Endothelial cell of umbilical vein (primary cell): ENCODE measurements around the gene ATG7. TPM values are rescaled to one million over a fixed set of nuclear protein-coding genes. Genes with fewer than 3 reads are reported as not detected.

Source experiments
- BruUV-seq: library from RNA; stranded (reverse); fragments of 400-500 nt; replicated peaks from 2 replicates; lab custom pipeline; 2021; lab: Mats Ljungman, UMichigan
- CTCF ChIA-PET: fragments of 300-600, 350-600 bp; sonication (Branson Sonifier 250); formaldehyde crosslinking; loops from one replicate; lab custom pipeline; 2021; ENCODE audit warnings: antibody characterized with exemption, inconsistent platforms; lab: Charles Lee
- POLR2A ChIA-PET: fragments of 300-600, 350-600 bp; sonication (Branson Sonifier 250); formaldehyde crosslinking; loops from one replicate; lab custom pipeline; 2021; ENCODE audit warnings: antibody characterized with exemption, inconsistent platforms; lab: Charles Lee
- DNase-seq: peaks from one replicate; pipeline ENCODE4 v3.0.0-alpha.2; 2011; ENCODE audit warnings: low read depth, low spot score
- FAIRE-seq: peaks from 2 replicates; lab custom pipeline; 2011; peaks lifted over from hg19 to GRCh38; lab: Jason Lieb, UNC
- H2AFZ ChIP-seq: 2 replicates; pipeline ENCODE4 v1.6.0; 2012; ENCODE audit warnings: low read depth, low read length, control low read depth, inconsistent platforms
- H3K27ac ChIP-seq: 2 replicates; pipeline ENCODE4 v1.5.1; 2011; ENCODE audit warnings: low read depth, mild to moderate bottlenecking, control low read depth, low read length, moderate library complexity; ENCODE audit not compliant: insufficient read depth
- H3K27me3 ChIP-seq, 2 experiments: 2 replicates each; pipeline versions ENCODE4 v1.6.0 to v1.6.1; 2011; ENCODE audit warnings: low read length in 2 of 2, mixed read lengths in 1 of 2; ENCODE audit not compliant: control insufficient read depth in 2 of 2, insufficient read depth in 2 of 2
- H3K36me3 ChIP-seq, 2 experiments: 2 replicates in 1 of 2; 3 replicates in 1 of 2; pipeline ENCODE4 v1.5.1; 2011; ENCODE audit warnings: low read length in 2 of 2, mild to moderate bottlenecking in 1 of 2, moderate library complexity in 1 of 2; ENCODE audit not compliant: control insufficient read depth in 2 of 2, insufficient read depth in 2 of 2; ENCODE audit errors: extremely low read depth in 1 of 2
- H3K4me1 ChIP-seq: 3 replicates; pipeline ENCODE4 v1.5.1; 2011; ENCODE audit warnings: mild to moderate bottlenecking, low read length; ENCODE audit not compliant: control insufficient read depth, insufficient read depth; ENCODE audit errors: extremely low read depth
- H3K4me2 ChIP-seq: 2 replicates; pipeline ENCODE4 v1.6.1; 2011; ENCODE audit warnings: low read length, control low read depth, mixed read lengths; ENCODE audit not compliant: insufficient read depth
- H3K4me3 ChIP-seq, 3 experiments: fragments of 200-600 bp in 1 of 3; sonication (generic), shearing (Covaris generic) in 1 of 3; replicated peaks in 1 of 3; 2 replicates each; pipeline ENCODE4 v1.5.1; 2011 to 2016; ENCODE audit warnings: control low read depth in 3 of 3, low read length in 3 of 3, mild to moderate bottlenecking in 2 of 3, inconsistent platforms in 1 of 3, low read depth in 1 of 3, moderate library complexity in 1 of 3; ENCODE audit not compliant: insufficient read depth in 1 of 3
- H3K79me2 ChIP-seq: 2 replicates; pipeline ENCODE4 v1.6.0; 2012; ENCODE audit warnings: low read length, inconsistent platforms; ENCODE audit not compliant: control insufficient read depth, insufficient read depth
- H3K9ac ChIP-seq: replicated peaks from 2 replicates; pipeline ENCODE3; 2011; ENCODE audit warnings: low read length, control low read depth; ENCODE audit not compliant: insufficient read depth; ENCODE audit errors: extremely low read depth
- H3K9me1 ChIP-seq: replicated peaks from 3 replicates; pipeline ENCODE4 v1.6.0; 2011; ENCODE audit warnings: mild to moderate bottlenecking, low read length; ENCODE audit not compliant: control insufficient read depth, insufficient read depth; ENCODE audit errors: extremely low read depth
- H3K9me3 ChIP-seq: replicated peaks from 2 replicates; pipeline ENCODE4 v1.5.1; 2012; ENCODE audit warnings: low read length, inconsistent platforms; ENCODE audit not compliant: control insufficient read depth, insufficient read depth
- H4K20me1 ChIP-seq: replicated peaks from 2 replicates; pipeline ENCODE3; 2011; ENCODE audit warnings: mild to moderate bottlenecking, low read length; ENCODE audit not compliant: control insufficient read depth, insufficient read depth; ENCODE audit errors: extremely low read depth
- EZH2 ChIP-seq: IDR thresholded peaks from 2 replicates; pipeline ENCODE4 v1.6.1; 2012; ENCODE audit warnings: borderline replicate concordance, low read depth, mild to moderate bottlenecking, moderate library complexity, low read length, inconsistent platforms; ENCODE audit not compliant: severe bottlenecking
- FOS ChIP-seq: IDR thresholded peaks from 2 replicates; pipeline ENCODE4 v1.6.1; 2011; ENCODE audit warnings: mild to moderate bottlenecking, low read length, moderate library complexity, borderline replicate concordance; ENCODE audit not compliant: insufficient read depth
- GATA2 ChIP-seq: IDR thresholded peaks from 2 replicates; pipeline ENCODE4 v1.7.0; 2011; ENCODE audit warnings: low read depth, mild to moderate bottlenecking, moderate library complexity, mixed read lengths, low read length; ENCODE audit not compliant: insufficient read length, insufficient read depth
- JUN ChIP-seq: IDR thresholded peaks from 2 replicates; pipeline ENCODE4 v1.6.1; 2011; ENCODE audit warnings: borderline replicate concordance, low read depth; ENCODE audit not compliant: insufficient read length, insufficient read depth
- MYC ChIP-seq: IDR thresholded peaks from one replicate; pipeline ENCODE4 v1.6.1; 2011; ENCODE audit warnings: mild to moderate bottlenecking, low read depth, low read length
- POLR2A ChIP-seq: IDR thresholded peaks from 2 replicates; pipeline ENCODE4 v1.6.1; 2012; ENCODE audit warnings: low read depth, mild to moderate bottlenecking, control low read depth, low read length
- POLR2AphosphoS5 ChIP-seq: IDR thresholded peaks from 2 replicates; pipeline ENCODE4 v1.6.1; 2012; ENCODE audit warnings: low read depth, mild to moderate bottlenecking, control low read depth, low read length, moderate library complexity; ENCODE audit not compliant: insufficient read depth
- dilution Hi-C: fragments of 300-500 bp; cut with MboI; formaldehyde crosslinking; loops from one replicate; pipeline ENCODE4 v1.15.0; 2019; ENCODE audit warnings: low sequenced_read_pairs; ENCODE audit not compliant: extremely low pct_ligation_motif_present
- intact Hi-C: fragments of 100-400 bp; cut with micrococcal nuclease; formaldehyde crosslinking; loops from one replicate; pipeline ENCODE4 v1.10.0; 2022
- polyA plus RNA-seq, 4 experiments: library from polyadenylated mRNA; depleted of rRNA in 3 of 4; stranded (reverse) in 3 of 4; unstranded in 1 of 4; fragments of >200 nt; gene quantifications; 2 replicates each; pipeline versions ENCODE4 v1.2.1 to v1.2.3, GENCODE V29; 2011 to 2012; ENCODE audit warnings: missing spikeins in 1 of 4
- total RNA-seq: library from RNA; stranded (reverse); gene quantifications from 2 replicates; pipeline ENCODE4 v1.2.3, GENCODE V29; 2021
- TF ChIP-seq, protein P1 (sequence below): IDR thresholded peaks from 2 replicates; pipeline ENCODE4 v1.6.1; 2011; ENCODE audit not compliant: insufficient read depth, insufficient read length
- TF ChIP-seq, protein P2 (sequence below), 2 donors: IDR thresholded peaks; 1 replicate in 1 of 2; 2 replicates in 1 of 2; pipeline ENCODE4 v1.5.1; 2011; ENCODE audit warnings: low read length in 2 of 2, mild to moderate bottlenecking in 2 of 2, moderate library complexity in 2 of 2, control low read depth in 1 of 2, inconsistent platforms in 1 of 2, low read depth in 1 of 2; ENCODE audit not compliant: insufficient read depth in 1 of 2; ENCODE audit errors: extremely low read depth in 1 of 2

The ATG7 gene
- total and polyA plus RNA-seq, 2 donors (not counting 3 experiments of a cell fraction or from before 2014, with no cell fraction given), result 30.8 to 48.3 TPM

DNA sequence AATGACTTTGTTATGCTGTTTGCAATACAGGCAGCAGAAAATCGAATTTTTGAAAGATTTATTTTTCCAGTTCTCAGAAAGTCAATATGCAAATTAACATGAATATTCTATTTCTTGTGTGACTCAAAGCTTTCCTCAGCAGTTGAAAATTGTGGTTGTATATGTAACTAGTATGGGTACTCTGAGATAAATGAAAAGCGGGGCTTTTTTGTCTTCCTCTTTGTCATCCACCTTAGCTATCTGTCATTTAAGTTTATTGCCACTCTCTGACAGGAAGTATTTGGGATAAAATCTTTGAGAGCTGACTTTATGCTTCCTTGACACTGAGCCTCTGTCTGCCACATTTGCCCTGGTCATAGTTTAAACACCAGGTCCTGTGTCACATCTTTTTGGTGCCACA is 91.5 kb downstream of the ATG7 start:
- TF ChIP-seq POLR2A (no peak), GATA2 (no peak), POLR2AphosphoS5 (no peak), EZH2 (no peak), MYC (no peak), JUN (no peak), FOS (no peak)
- TF ChIP-seq, protein P1, sequence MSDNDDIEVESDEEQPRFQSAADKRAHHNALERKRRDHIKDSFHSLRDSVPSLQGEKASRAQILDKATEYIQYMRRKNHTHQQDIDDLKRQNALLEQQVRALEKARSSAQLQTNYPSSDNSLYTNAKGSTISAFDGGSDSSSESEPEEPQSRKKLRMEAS, result no peak
- TF ChIP-seq, protein P2, sequence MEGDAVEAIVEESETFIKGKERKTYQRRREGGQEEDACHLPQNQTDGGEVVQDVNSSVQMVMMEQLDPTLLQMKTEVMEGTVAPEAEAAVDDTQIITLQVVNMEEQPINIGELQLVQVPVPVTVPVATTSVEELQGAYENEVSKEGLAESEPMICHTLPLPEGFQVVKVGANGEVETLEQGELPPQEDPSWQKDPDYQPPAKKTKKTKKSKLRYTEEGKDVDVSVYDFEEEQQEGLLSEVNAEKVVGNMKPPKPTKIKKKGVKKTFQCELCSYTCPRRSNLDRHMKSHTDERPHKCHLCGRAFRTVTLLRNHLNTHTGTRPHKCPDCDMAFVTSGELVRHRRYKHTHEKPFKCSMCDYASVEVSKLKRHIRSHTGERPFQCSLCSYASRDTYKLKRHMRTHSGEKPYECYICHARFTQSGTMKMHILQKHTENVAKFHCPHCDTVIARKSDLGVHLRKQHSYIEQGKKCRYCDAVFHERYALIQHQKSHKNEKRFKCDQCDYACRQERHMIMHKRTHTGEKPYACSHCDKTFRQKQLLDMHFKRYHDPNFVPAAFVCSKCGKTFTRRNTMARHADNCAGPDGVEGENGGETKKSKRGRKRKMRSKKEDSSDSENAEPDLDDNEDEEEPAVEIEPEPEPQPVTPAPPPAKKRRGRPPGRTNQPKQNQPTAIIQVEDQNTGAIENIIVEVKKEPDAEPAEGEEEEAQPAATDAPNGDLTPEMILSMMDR (IDR thresholded peaks at IDR 0.05; ENCODE audit: extremely low read depth in 1 of 2, insufficient read depth in 1 of 2, low read depth in 1 of 2, low read length in 2 of 2), result no peak
- ChIA-PET CTCF (interaction anchor here (0.5 to 0.7 kb wide), 2 partner anchors 144 to 266 kb away, joined by 3 read pairs; no protein-coding TSS in a partner anchor), POLR2A (interaction anchor here (0.6 kb wide), 1 partner anchor 360 kb away, joined by 3 read pairs; no protein-coding TSS in a partner anchor)
- Histone ChIP-seq H3K27me3 (no peaks in the 10 kb centered on the region), H3K9me1 (no peaks in the 10 kb centered on the region), H3K4me2 (no peak overlapping the region), H4K20me1 (no peaks in the 10 kb centered on the region), H3K79me2 (no peaks in the 10 kb centered on the region), H3K36me3 (peaks cover 8 to 12% of the 10 kb centered on the region in 2 experiments), H3K9me3 (no peaks in the 10 kb centered on the region), H2AFZ (no peak overlapping the region), H3K4me3 (no peak overlapping the region), H3K9ac (no peak overlapping the region), H3K27ac (no peak overlapping the region), H3K4me1 (peaks cover 11% of the 10 kb centered on the region)
- dilution Hi-C loops (no loop called here), intact Hi-C loops (no loop called here)
- DNase-seq (no peak), FAIRE-seq (peak; percentile 46)
- no TSS peak for BruUV-seq
